GM13977 (cell line): ENCODE data around the gene RARS2.

Experiments used
- DNase-seq: peaks from one replicate; pipeline ENCODE4 v3.0.0; 2012; ENCODE audit warnings: low spot score
- CTCF ChIP-seq: IDR thresholded peaks from 2 replicates; pipeline ENCODE4 v1.5.1; 2012; ENCODE audit warnings: mild to moderate bottlenecking, control low read depth; ENCODE audit not compliant: insufficient read depth; ENCODE audit errors: extremely low read depth, missing control alignments
- in situ Hi-C: fragments of 300-500 bp; cut with MboI; formaldehyde crosslinking; loops from one replicate; pipeline ENCODE4 v1.12.0; 2022; ENCODE audit warnings: low sequenced_read_pairs, low pct_unique_long_range_greater_than_20kb, mixed read lengths, inconsistent platforms; ENCODE audit not compliant: unreplicated experiment

RARS2 gene

GRCh38 chr6:87534377-87535047 is 55.3 kb downstream of the RARS2 start:
- no peak for DNase-seq
- TF ChIP-seq CTCF = no peak
- in situ Hi-C loops = no loop called here

DNA sequence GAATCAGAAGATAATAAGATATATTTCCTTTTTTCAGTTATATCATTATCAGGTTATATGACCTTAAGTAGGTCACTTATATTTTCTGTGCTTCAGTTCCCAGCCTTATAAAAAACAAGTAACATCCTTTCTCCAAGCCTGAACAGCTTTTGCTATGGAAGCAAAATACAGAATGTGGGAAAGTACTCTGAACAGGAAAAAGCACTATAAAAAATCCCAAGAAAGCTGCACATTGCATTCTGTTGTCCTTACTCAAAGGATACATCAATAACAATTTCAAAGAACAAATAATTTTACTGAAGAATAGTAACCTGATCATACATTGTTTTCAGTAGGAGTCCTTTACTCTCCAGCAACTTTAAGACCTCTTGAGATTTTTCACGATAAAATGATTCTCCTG is 60.6 kb downstream of the RARS2 start:
- no peak for TF ChIP-seq CTCF

DNA sequence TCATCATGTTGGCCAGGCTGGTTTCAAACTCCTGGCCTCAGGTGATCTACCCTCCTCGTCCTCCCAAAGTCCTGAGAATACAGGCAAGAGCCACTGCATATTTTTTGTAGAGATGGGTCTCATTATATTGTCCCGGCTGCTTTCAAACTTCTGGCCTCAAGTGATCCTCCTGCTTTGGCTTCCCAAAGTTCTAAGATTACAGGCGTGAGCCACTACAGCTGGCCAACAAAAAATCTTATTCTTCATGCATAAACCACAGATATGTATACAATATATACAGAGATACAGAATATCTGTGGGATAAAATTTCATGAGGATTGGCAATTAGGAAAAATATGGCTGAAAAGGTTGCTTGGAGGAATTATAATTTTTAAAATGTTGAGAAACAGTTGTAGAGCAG is 67.1 kb downstream of the RARS2 start:
- DNase-seq = no peak
- no peak for TF ChIP-seq CTCF
- in situ Hi-C loops = no loop called here

More for the DNA sequence above, 60.6 kb downstream of the RARS2 start:
- DNase-seq = no peak
- in situ Hi-C loops = no loop called here

DNA sequence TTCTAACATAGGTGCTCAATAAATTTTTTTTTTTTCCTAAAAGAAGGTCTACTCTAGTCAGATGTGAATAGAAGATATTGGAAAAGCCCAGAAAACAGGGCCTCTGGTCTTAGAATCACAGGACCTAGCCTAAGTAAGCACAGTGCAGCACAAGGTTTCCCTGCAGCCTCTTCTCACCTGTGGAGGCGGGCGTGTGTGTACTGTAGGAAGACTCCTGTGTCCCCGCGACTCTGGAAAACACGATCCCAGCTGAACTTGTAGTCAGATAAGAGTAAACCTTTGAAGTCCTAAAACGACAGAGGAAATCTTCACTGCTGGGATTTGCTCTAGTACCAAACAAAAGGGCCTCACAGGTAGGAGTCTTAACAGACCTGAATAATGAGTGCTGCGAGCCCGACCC is 71.3 kb downstream of the RARS2 start:
- TF ChIP-seq CTCF = no peak
- in situ Hi-C loops = no loop called here
- no peak for DNase-seq

DNA sequence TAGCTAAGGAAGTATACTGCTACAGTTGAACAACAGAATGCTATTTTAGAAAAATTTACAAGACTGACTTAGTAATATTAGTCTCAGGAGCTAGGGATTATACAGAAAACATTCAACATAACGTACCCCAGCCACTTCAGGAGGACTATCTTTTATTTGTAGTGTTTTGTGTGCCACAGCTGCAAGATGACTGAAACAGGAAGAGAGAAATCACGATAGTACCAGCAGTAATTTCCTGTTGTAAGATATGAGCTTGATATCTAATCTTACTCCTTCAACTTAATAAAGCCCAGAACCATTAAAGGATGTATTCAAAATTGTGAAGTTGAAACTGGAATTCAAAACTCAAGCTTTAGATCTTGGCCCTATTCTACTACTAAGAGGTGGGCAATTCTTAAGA is 75.0 kb downstream of the RARS2 start:
- in situ Hi-C loops = no loop called here
- TF ChIP-seq CTCF = no peak
- no peak for DNase-seq

DNA sequence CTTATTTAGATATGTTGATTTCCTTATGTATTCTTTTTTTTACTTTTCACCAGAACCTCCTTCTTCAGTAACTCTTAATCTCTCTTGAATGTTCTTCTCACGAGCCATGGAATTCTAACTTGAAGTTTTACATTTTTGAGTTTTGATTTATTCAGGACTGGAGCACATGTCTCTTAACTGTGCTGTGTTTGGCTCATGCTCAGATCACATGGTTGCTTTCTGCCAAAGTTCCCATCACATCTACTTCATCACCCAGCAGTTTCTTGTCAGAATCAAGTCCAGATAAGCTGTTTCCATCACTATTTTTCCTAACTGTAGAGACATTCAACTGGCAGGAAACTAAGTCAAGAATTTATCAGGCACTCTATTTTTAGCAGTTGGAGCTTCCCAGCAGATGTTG is 85.3 kb downstream of the RARS2 start:
- in situ Hi-C loops = no loop called here
- no peak for TF ChIP-seq CTCF
- DNase-seq = no peak
